Spleen (tissue), 11 donors: ENCODE results near the gene CFAP161. TPM values are rescaled to one million over a fixed set of nuclear protein-coding genes. Genes with fewer than 3 reads are reported as not detected.

Source experiments
- DNase-seq: peaks from one replicate; pipeline ENCODE4 v3.0.0-alpha.2; 2020
- H3K27ac ChIP-seq, 8 donors: fragments of 200-600 bp; sonication (generic) in 7 of 8; 1 replicate in 4 of 8; 2 replicates in 4 of 8; pipeline versions ENCODE4 v1.5.0 to v1.8.0; 2016 to 2021; ENCODE audit warnings: inconsistent platforms in 4 of 8, mild to moderate bottlenecking in 4 of 8, moderate library complexity in 1 of 8
- H3K27me3 ChIP-seq, 7 donors: fragments of 200-600 bp; sonication (generic) in 6 of 7; replicated peaks in 1 of 7; 1 replicate in 4 of 7; 2 replicates in 3 of 7; pipeline versions ENCODE4 v1.5.0 to v1.8.0; 2016 to 2021; ENCODE audit warnings: inconsistent platforms in 3 of 7, mild to moderate bottlenecking in 1 of 7
- H3K36me3 ChIP-seq, 6 donors: fragments of 200-600 bp; sonication (generic) in 5 of 6; 1 replicate in 4 of 6; 2 replicates in 2 of 6; pipeline versions ENCODE4 v1.5.0 to v1.8.0; 2016 to 2021; ENCODE audit warnings: inconsistent platforms in 2 of 6
- H3K4me1 ChIP-seq, 6 donors: fragments of 200-600 bp; sonication (generic) in 5 of 6; 1 replicate in 3 of 6; 2 replicates in 3 of 6; pipeline versions ENCODE4 v1.5.0 to v1.8.0; 2016 to 2021; ENCODE audit warnings: inconsistent platforms in 3 of 6
- H3K4me3 ChIP-seq, 8 donors: fragments of 200-600 bp; sonication (generic) in 7 of 8; 1 replicate in 4 of 8; 2 replicates in 4 of 8; pipeline versions ENCODE4 v1.5.0 to v1.8.0; 2016 to 2021; ENCODE audit warnings: inconsistent platforms in 4 of 8, mild to moderate bottlenecking in 4 of 8, moderate library complexity in 2 of 8
- H3K9me3 ChIP-seq, 8 donors: fragments of 200-600 bp; sonication (generic) in 7 of 8; 1 replicate in 4 of 8; 2 replicates in 4 of 8; pipeline versions ENCODE4 v1.5.0 to v1.8.0; 2016 to 2021; ENCODE audit warnings: inconsistent platforms in 4 of 8
- CTCF ChIP-seq, 11 experiments: fragments of 200-600 bp in 7 of 11; fragments of 450-650 bp in 4 of 11; sonication (generic) in 4 of 11; IDR thresholded peaks in 8 of 11; conservative IDR thresholded peaks in 3 of 11; 1 replicate in 7 of 11; 2 replicates in 4 of 11; pipeline versions ENCODE4 v1.4.0 to v1.8.0; 2016 to 2021; ENCODE audit warnings: antibody characterized with exemption in 11 of 11, inconsistent platforms in 4 of 11, mild to moderate bottlenecking in 1 of 11
- POLR2A ChIP-seq, 3 donors: fragments of 450-650 bp; IDR thresholded peaks; one replicate each; pipeline ENCODE4 v1.5.1; 2017; ENCODE audit warnings: antibody characterized with exemption in 3 of 3, mild to moderate bottlenecking in 1 of 3
- POLR2AphosphoS5 ChIP-seq, 3 donors: sonication (generic); formaldehyde crosslinking; IDR thresholded peaks; one replicate each; pipeline ENCODE4 v1.5.1; 2017; ENCODE audit warnings: antibody characterized with exemption in 3 of 3
- WGBS, 5 donors: extraction: QIAGEN DNeasy Blood & Tissue Kit in 3 of 5; methylation state at CpG; one replicate each; pipeline versions ENCODE4 v1.1.5 to v1.1.7; 2013 to 2018; 5-methylcytosine and 5-hydroxymethylcytosine counted together
- intact Hi-C: fragments of 100-400 bp; cut with DNase I; formaldehyde crosslinking; loops from one replicate; pipeline ENCODE4 v1.15.0; 2023; ENCODE audit warnings: low total_unique reads
- polyA plus RNA-seq, 3 donors: library from polyadenylated mRNA; stranded (reverse); fragments of 200-250 nt; gene quantifications; one replicate each; pipeline ENCODE4 v1.2.1, GENCODE V29; 2013
- total RNA-seq, 7 donors: library from RNA; depleted of rRNA in 3 of 7; stranded (reverse); fragments of >200 nt in 3 of 7; fragmentation: NEBNext Ultra II Directional in 4 of 7; extraction: Animal tissue kit (Norgen Biotek cat#: 25700) in 4 of 7; gene quantifications; one replicate each; pipeline versions ENCODE4 v1.1.0 to v1.2.1, GENCODE V29; 2016 to 2021
- donor health status: healthy with polysubstance abuse.
- donor health status: DM: no; HTN: no; CAD: no; lungs with moderate emphysema.
- donor health status: DM: no; HTN: no; CAD: no.
- donor health status: Bipolar disorder and iron deficiency.
- donor health status: healthy.
- donor health status: DM: no; HTN: no; CAD: no.
- donor health status: DM: yes; HTN: yes; CAD: no.

Gene CFAP161
- total and polyA plus RNA-seq, 10 donors = 0.06 to 2.0 (median 0.48) TPM; not detected in 3

- H3K4me1 ChIP-seq = peaks cover 0 to 5% (median 0%) of the 10 kb centered on the region in 6 donors
- whole genome bisulfite sequencing, 5 donors = 47 to 68% (median 64%) methylated on average over 5 of the region's 5 CpGs
- no peaks in the 10 kb centered on the region for H3K36me3 ChIP-seq
- no peaks in the 10 kb centered on the region for H3K27me3 ChIP-seq
- no peak overlapping the region for H3K27ac ChIP-seq
- no peak overlapping the region for H3K4me3 ChIP-seq
- intact Hi-C loops = no loop called here
- DNase-seq = no peak
- H3K9me3 ChIP-seq = no peaks in the 10 kb centered on the region
- TF ChIP-seq CTCF (IDR thresholded peaks at IDR 0.05 in 8 of 11, conservative IDR thresholded peaks at IDR 0.05 in 3 of 11) = no peak
- no peak for TF ChIP-seq POLR2AphosphoS5 (IDR thresholded peaks at IDR 0.05)
- no peak for TF ChIP-seq POLR2A (IDR thresholded peaks at IDR 0.05)
Measured at GRCh38 chr15:81194723-81195122, 60.7 kb downstream of the CFAP161 start.

GRCh38 chr15:81195339-81195864 lies 61.3 kb downstream of the CFAP161 start:
- 77 to 96% (median 89%) methylated on average over 6 to 8 of the region's 8 CpGs for whole genome bisulfite sequencing, 5 donors
- H3K27ac ChIP-seq = no peak overlapping the region
- no peak for DNase-seq

DNA sequence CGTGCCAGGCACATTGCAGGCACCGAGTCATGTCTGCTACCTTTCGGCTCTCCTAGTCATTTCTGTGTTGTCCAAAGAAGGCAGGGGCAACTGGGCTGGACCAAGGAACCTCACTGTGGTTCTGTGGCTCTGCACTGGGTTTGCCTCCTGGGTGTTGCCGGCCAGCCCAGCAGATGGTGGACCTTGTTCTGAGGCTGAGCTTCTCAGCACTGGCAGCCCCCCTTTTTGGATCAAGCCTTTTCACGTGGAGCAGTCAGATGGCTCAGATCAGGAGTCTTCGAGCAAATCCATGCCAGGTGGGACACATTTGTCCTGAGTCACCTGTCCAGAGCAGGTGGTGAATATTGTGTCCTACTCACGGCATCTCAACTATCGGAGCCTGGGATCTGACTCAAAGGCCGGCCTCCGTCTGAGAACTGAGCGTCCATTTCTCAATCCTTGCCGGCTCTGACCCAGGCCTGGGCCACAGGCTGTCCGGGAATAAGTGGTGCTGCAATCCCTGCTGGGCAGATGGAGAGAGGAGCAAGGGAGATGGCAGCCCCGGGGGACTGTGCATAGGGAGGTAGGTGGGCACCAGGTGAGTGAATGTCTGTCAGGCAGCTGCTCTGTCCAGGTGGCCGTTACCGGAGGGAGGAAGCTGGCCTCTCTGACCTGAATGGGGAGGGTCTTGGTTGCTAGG lies 62.6 kb downstream of the CFAP161 start, which contains the start of gene IL16:
Gene IL16 (plus strand): TSS at position 304 of the 679 bp plus-strand sequence. CDS start 28,521 bp downstream, outside the sequence.
- no peak within 1 kb of the TSS for H3K27ac ChIP-seq
- WGBS, 5 donors = 86 to 94% (median 89%) methylated on average over 15 to 16 of the region's 16 CpGs

More at GRCh38 chr15:81195339-81195864, 61.3 kb downstream of the CFAP161 start:
- Histone ChIP-seq H3K36me3 (no peaks in the 10 kb centered on the region), H3K4me3 (no peak overlapping the region), H3K4me1 (no peaks in the 10 kb centered on the region), H3K9me3 (no peaks in the 10 kb centered on the region), H3K27me3 (no peaks in the 10 kb centered on the region)
- no peak for TF ChIP-seq POLR2AphosphoS5 (IDR thresholded peaks at IDR 0.05)
- TF ChIP-seq POLR2A (IDR thresholded peaks at IDR 0.05) = no peak
- no peak for TF ChIP-seq CTCF (IDR thresholded peaks at IDR 0.05 in 8 of 11, conservative IDR thresholded peaks at IDR 0.05 in 3 of 11)
- intact Hi-C loops = no loop called here

More for the DNA sequence above, 62.6 kb downstream of the CFAP161 start, which contains the start of gene IL16:
- intact Hi-C loops = no loop called here
- Histone ChIP-seq H3K4me1 (no peaks in the 10 kb centered on the region), H3K36me3 (no peaks in the 10 kb centered on the region), H3K9me3 (no peaks in the 10 kb centered on the region), H3K4me3 (no peak within 1 kb of the TSS), H3K27me3 (no peaks in the 10 kb centered on the region)
- peak; percentile 50 for DNase-seq
- TF ChIP-seq POLR2A (IDR thresholded peaks at IDR 0.05) = no peak
- no peak for TF ChIP-seq POLR2AphosphoS5 (IDR thresholded peaks at IDR 0.05)
- TF ChIP-seq CTCF (IDR thresholded peaks at IDR 0.05 in 8 of 11, conservative IDR thresholded peaks at IDR 0.05 in 3 of 11) = no peak
